CD4-positive, alpha-beta T cell (primary cell): Measurements from ENCODE around the gene POU3F2. TPM values are rescaled to one million over a fixed set of nuclear protein-coding genes. Genes with fewer than 3 reads are reported as not detected.

Experiments
- ATAC-seq: fragments of 200-7000 bp; cut with Tn5 transposase; one replicate; pipeline ENCODE4 v1.10.0; 2022; ENCODE audit warnings: mild to moderate bottlenecking; ENCODE audit not compliant: poor library complexity
- CTCF ChIA-PET: fragments of 350-600 bp; sonication (Branson Sonifier 250); formaldehyde crosslinking; loops from one replicate; lab custom pipeline; 2021; ENCODE audit warnings: antibody characterized with exemption, inconsistent platforms; lab: Charles Lee
- POLR2A ChIA-PET: fragments of 350-600 bp; sonication (Branson Sonifier 250); formaldehyde crosslinking; loops from one replicate; lab custom pipeline; 2021; ENCODE audit warnings: antibody characterized with exemption, inconsistent platforms; lab: Charles Lee
- DNase-seq, 14 experiments: peaks; one replicate each; pipeline ENCODE4 v3.0.0-alpha.2; 2013 to 2020; ENCODE audit warnings: mixed read lengths in 2 of 14
- H3K27ac ChIP-seq, 2 donors: one replicate each; pipeline versions ENCODE4 v1.5.1 to v1.7.0; 2013; ENCODE audit warnings: low read length in 2 of 2, low read depth in 1 of 2, mild to moderate bottlenecking in 1 of 2
- H3K27me3 ChIP-seq, 2 experiments: 1 replicate in 1 of 2; 2 replicates in 1 of 2; pipeline versions ENCODE4 v1.6.1 to v1.7.0; 2013; ENCODE audit warnings: low read length in 2 of 2, control low read depth in 1 of 2, mild to moderate bottlenecking in 1 of 2, moderate library complexity in 1 of 2; ENCODE audit not compliant: insufficient read depth in 2 of 2, control insufficient read depth in 1 of 2
- H3K36me3 ChIP-seq: one replicate; pipeline ENCODE4 v1.6.1; 2013; ENCODE audit warnings: low read length, control low read depth; ENCODE audit not compliant: insufficient read depth
- H3K4me1 ChIP-seq: one replicate; pipeline ENCODE4 v1.6.1; 2013; ENCODE audit warnings: low read length, control low read depth; ENCODE audit not compliant: insufficient read depth
- H3K4me3 ChIP-seq: one replicate; pipeline ENCODE4 v1.5.1; 2013; ENCODE audit warnings: mild to moderate bottlenecking, low read length, moderate library complexity
- H3K9me3 ChIP-seq, 2 experiments: 1 replicate in 1 of 2; 2 replicates in 1 of 2; pipeline versions ENCODE4 v1.6.1 to v1.7.0; 2013; ENCODE audit warnings: low read length in 2 of 2, mild to moderate bottlenecking in 2 of 2, control low read depth in 1 of 2, moderate library complexity in 1 of 2; ENCODE audit not compliant: control insufficient read depth in 1 of 2, insufficient read depth in 1 of 2
- H3K27ac Mint-ChIP-seq: one replicate; pipeline ENCODE4 v1.8.0; 2020; ENCODE audit warnings: mixed read lengths
- H3K27me3 Mint-ChIP-seq: one replicate; pipeline ENCODE4 v1.8.0; 2021; ENCODE audit warnings: mixed read lengths
- H3K36me3 Mint-ChIP-seq: one replicate; pipeline ENCODE4 v1.8.0; 2021; ENCODE audit warnings: low read depth, mixed read lengths
- H3K4me1 Mint-ChIP-seq: one replicate; pipeline ENCODE4 v1.8.0; 2021; ENCODE audit warnings: low read depth, mixed read lengths
- H3K4me3 Mint-ChIP-seq: one replicate; pipeline ENCODE4 v1.8.0; 2020; ENCODE audit warnings: mild to moderate bottlenecking, mixed read lengths
- H3K9me3 Mint-ChIP-seq: one replicate; pipeline ENCODE4 v1.8.0; 2020; ENCODE audit warnings: mixed read lengths
- intact Hi-C, 2 experiments: fragments of 100-400 bp; cut with DNase I in 1 of 2; cut with micrococcal nuclease in 1 of 2; formaldehyde crosslinking; loops; one replicate each; pipeline versions ENCODE4 v1.15.1 to v1.9.0; 2023 to 2025; cut with DNase I, micrococcal nuclease
- total RNA-seq, 174 experiments: library from RNA in 2 of 174; stranded (reverse) in 2 of 174; gene quantifications; one replicate each; pipeline ENCODE4 v1.2.3 and lab custom pipeline; 2021 to 2026
- TF ChIP-seq, protein P1 (sequence below): fragments of 200-600 bp; IDR thresholded peaks from one replicate; pipeline ENCODE4 v1.8.0; 2022; ENCODE audit warnings: antibody characterized with exemption, mild to moderate bottlenecking

The POU3F2 gene
- total RNA-seq, 2 experiments from 2014 or later, result not detected

DNA sequence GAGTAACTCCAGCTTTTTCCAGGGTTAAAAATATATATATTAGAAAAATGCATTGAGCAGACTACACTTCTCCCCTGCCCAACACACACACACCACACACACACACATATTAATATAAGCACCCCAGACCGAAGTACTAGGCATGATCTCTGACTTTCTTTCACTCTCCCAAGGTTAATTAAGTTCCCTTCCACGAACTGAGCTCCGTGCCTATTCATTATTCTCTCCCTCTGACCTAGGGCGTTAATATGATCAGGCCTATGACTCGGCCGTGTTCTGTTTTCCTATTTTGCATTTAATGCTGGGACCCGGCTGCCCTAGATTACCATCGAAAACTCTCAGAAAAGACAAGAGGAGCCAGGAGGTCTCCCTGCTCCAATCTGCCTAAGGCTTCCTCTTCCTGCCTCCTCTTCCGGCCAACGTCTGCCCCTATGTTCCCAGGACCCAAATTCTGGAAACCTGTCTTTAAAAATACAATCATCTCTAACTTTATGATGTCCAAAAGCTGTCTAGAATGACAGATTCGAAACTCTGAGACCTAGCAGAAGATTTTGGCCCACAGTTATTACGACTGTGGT is 6.1 kb upstream of the POU3F2 start:
- peaks cover 0 to 31% of the 10 kb centered on the region in 2 experiments for H3K9me3 ChIP-seq
- no peak overlapping the region for H3K4me3 ChIP-seq
- H3K27me3 ChIP-seq, result peaks cover 84 to 96% of the 10 kb centered on the region in 2 experiments
- Mint-ChIP-seq H3K36me3 (no peaks in the 10 kb centered on the region), H3K27me3 (peaks cover 96% of the 10 kb centered on the region), H3K4me3 (no peak overlapping the region), H3K27ac (no peak overlapping the region), H3K4me1 (peaks cover 35% of the 10 kb centered on the region), H3K9me3 (no peaks in the 10 kb centered on the region)
- no peak overlapping the region for H3K27ac ChIP-seq
- no peaks in the 10 kb centered on the region for H3K36me3 ChIP-seq
- DNase-seq, result no peak
- peaks cover 60% of the 10 kb centered on the region for H3K4me1 ChIP-seq
- TF ChIP-seq, protein P1, sequence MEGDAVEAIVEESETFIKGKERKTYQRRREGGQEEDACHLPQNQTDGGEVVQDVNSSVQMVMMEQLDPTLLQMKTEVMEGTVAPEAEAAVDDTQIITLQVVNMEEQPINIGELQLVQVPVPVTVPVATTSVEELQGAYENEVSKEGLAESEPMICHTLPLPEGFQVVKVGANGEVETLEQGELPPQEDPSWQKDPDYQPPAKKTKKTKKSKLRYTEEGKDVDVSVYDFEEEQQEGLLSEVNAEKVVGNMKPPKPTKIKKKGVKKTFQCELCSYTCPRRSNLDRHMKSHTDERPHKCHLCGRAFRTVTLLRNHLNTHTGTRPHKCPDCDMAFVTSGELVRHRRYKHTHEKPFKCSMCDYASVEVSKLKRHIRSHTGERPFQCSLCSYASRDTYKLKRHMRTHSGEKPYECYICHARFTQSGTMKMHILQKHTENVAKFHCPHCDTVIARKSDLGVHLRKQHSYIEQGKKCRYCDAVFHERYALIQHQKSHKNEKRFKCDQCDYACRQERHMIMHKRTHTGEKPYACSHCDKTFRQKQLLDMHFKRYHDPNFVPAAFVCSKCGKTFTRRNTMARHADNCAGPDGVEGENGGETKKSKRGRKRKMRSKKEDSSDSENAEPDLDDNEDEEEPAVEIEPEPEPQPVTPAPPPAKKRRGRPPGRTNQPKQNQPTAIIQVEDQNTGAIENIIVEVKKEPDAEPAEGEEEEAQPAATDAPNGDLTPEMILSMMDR, result no peak
- no peak for ATAC-seq
- POLR2A ChIA-PET, result interaction anchor here (0.8 to 1.0 kb wide), 2 partner anchors 12 to 790 kb away, joined by 3 to 4 read pairs; no protein-coding TSS in a partner anchor
- CTCF ChIA-PET, result interaction anchor here (0.7 kb wide), 1 partner anchor 29 kb away, joined by 3 read pairs; no protein-coding TSS in a partner anchor
- intact Hi-C loops, result no loop called here

DNA sequence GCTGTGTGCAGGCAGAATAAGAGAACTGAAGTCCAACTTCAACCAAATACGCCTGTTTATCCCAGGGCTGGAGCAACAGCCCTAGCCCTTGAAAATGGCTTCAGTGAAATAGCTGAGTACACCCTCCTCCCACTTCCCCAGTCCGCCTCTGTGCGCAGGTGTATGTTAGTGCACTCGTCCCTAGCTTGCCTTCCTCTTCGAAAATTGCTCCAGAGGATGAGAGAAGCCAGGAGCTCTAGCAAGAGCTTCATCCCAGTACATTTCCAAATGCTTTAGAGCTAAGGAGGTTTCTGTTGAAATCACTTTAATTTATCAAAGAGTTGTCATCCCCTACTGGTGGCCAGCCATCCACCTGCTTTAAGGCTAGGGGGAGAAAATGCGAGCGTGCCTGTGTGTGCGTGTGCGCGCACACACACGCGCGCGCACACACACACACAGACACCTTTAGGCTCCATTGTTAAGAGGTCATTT is 5.4 kb upstream of the POU3F2 start:
- ChIA-PET POLR2A (interaction anchor here (0.7 to 1.0 kb wide), 3 partner anchors 12 to 789 kb away, joined by 3 to 4 read pairs (median 3); no protein-coding TSS in a partner anchor), CTCF (no interaction called here)
- Histone ChIP-seq H3K36me3 (no peaks in the 10 kb centered on the region), H3K27me3 (peaks cover 82 to 97% of the 10 kb centered on the region in 2 experiments), H3K4me1 (peaks cover 64% of the 10 kb centered on the region), H3K27ac (no peak overlapping the region), H3K4me3 (no peak overlapping the region), H3K9me3 (peaks cover 0 to 35% of the 10 kb centered on the region in 2 experiments)
- no peak overlapping the region for H3K4me3 Mint-ChIP-seq
- TF ChIP-seq, protein P1, result no peak
- H3K4me1 Mint-ChIP-seq, result peaks cover 37% of the 10 kb centered on the region
- H3K36me3 Mint-ChIP-seq, result peaks cover 5% of the 10 kb centered on the region
- DNase-seq, result no peak
- H3K27ac Mint-ChIP-seq, result no peak overlapping the region
- no peak for ATAC-seq
- intact Hi-C loops, result no loop called here
- no peaks in the 10 kb centered on the region for H3K9me3 Mint-ChIP-seq
- H3K27me3 Mint-ChIP-seq, result peaks cover 96% of the 10 kb centered on the region

DNA sequence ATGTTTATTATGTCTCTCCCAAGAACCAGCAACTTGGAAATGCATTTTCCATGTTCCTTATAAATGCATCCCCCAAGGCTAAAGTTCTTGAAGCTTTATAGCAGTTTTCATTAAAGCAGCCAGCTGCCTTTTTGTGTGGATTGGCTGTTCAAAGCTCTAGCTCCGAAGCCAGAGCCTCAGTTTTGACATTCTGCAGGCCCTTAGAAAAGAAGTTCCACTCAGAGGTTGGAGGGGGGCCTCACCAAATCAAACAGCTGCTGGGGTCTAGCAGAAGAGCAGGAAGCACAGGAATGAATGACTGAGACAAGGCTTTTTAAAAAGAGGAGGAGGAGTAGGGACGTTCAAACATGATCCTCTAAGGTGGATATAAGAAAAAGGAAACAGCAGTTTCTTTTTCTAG is 4.2 kb upstream of the POU3F2 start:
- TF ChIP-seq, protein P1, result no peak
- ChIA-PET POLR2A (no interaction called here), CTCF (no interaction called here)
- ATAC-seq (no peak), DNase-seq (no peak)
- Mint-ChIP-seq H3K4me3 (no peak overlapping the region), H3K27ac (no peak overlapping the region), H3K27me3 (peaks cover 94% of the 10 kb centered on the region), H3K9me3 (no peaks in the 10 kb centered on the region), H3K36me3 (peaks cover 6% of the 10 kb centered on the region), H3K4me1 (peaks cover 36% of the 10 kb centered on the region)
- Histone ChIP-seq H3K36me3 (no peaks in the 10 kb centered on the region), H3K27ac (no peak overlapping the region), H3K27me3 (peaks cover 71 to 88% of the 10 kb centered on the region in 2 experiments), H3K4me1 (peaks cover 64% of the 10 kb centered on the region), H3K4me3 (no peak overlapping the region), H3K9me3 (peaks cover 0 to 35% of the 10 kb centered on the region in 2 experiments)
- intact Hi-C loops, result loop anchor here in 1 of 2 experiments (5.0 kb wide), 1 partner anchor 1627 kb away; no protein-coding TSS in a partner anchor
